Measurements from ENCODE around the gene CTNNB1. TPM values are rescaled to one million over a fixed set of nuclear protein-coding genes. Genes with fewer than 3 reads are reported as not detected.

Gene CTNNB1
- polyA plus RNA-seq, 1 donor (not counting 4 experiments of a cell fraction or from before 2014, with no cell fraction given), result 644 TPM

- H3K4me2 ChIP-seq (ENCODE audit: control insufficient read depth, extremely low read depth, insufficient read depth, low read depth, low read length), result no peak overlapping the region
- no peak overlapping the region for H3K27ac ChIP-seq (ENCODE audit: control insufficient read depth, insufficient read depth, low read length)
- H3K9me3 ChIP-seq (ENCODE audit: control insufficient read depth, low read depth, low read length), result no peaks in the 10 kb centered on the region
- no peak overlapping the region for H2AFZ ChIP-seq (ENCODE audit: control insufficient read depth, low read length)
- peaks cover 2% of the 10 kb centered on the region for H3K4me1 ChIP-seq (ENCODE audit: control insufficient read depth, extremely low read depth, insufficient read depth, low read length)
- H3K79me2 ChIP-seq (ENCODE audit: control insufficient read depth, insufficient read depth, low read length), result peaks cover 14% of the 10 kb centered on the region
- H3K36me3 ChIP-seq (ENCODE audit: control insufficient read depth in 2 of 2, extremely low read depth in 1 of 2, insufficient read depth in 2 of 2, low read length in 2 of 2), result peaks cover 0 to 3% of the 10 kb centered on the region in 2 experiments
- H3K27me3 ChIP-seq (ENCODE audit: control insufficient read depth, extremely low read depth, insufficient read depth, low read length), result peaks cover 4% of the 10 kb centered on the region
- dilution Hi-C loops (cut with MboI; ENCODE audit: extremely low pct_ligation_motif_present, low sequenced_read_pairs), result no loop called here
- FAIRE-seq (no peak), DNase-seq (ENCODE audit: low read depth, low spot score) (no peak)
- H3K4me3 ChIP-seq (ENCODE audit: control insufficient read depth in 2 of 3, extremely low read depth in 1 of 3, insufficient read depth in 2 of 3, low read depth in 1 of 3, low read length in 3 of 3), result no peak overlapping the region
- TF ChIP-seq CTCF (optimal IDR thresholded peaks at IDR 0.05 in 1 of 3, IDR thresholded peaks at IDR 0.05 in 1 of 3, conservative IDR thresholded peaks at IDR 0.05 in 1 of 3; ENCODE audit: extremely low read depth in 1 of 3, insufficient read depth in 2 of 3, low read length in 3 of 3), result no peak
- TF ChIP-seq EZH2 (IDR thresholded peaks at IDR 0.05; ENCODE audit: low read length), result no peak
- no peaks in the 10 kb centered on the region for H3K9me1 ChIP-seq (ENCODE audit: control insufficient read depth, extremely low read depth, insufficient read depth, low read length)
- H3K9ac ChIP-seq (ENCODE audit: control insufficient read depth, extremely low read depth, insufficient read depth, low read length), result no peak overlapping the region
- peaks cover 8% of the 10 kb centered on the region for H4K20me1 ChIP-seq (ENCODE audit: control insufficient read depth, extremely low read depth, insufficient read depth, low read length)
Measured at GRCh38 chr3:41195946-41196345, 3.4 kb upstream of the CTNNB1 start.

GRCh38 chr3:41196499-41197410 lies 2.5 kb upstream of the CTNNB1 start:
- Histone ChIP-seq H4K20me1 (ENCODE audit: control insufficient read depth, extremely low read depth, insufficient read depth, low read length) (peaks cover 10% of the 10 kb centered on the region), H3K27me3 (ENCODE audit: control insufficient read depth, extremely low read depth, insufficient read depth, low read length) (peaks cover 4% of the 10 kb centered on the region), H3K9me3 (ENCODE audit: control insufficient read depth, low read depth, low read length) (no peaks in the 10 kb centered on the region), H3K36me3 (ENCODE audit: control insufficient read depth in 2 of 2, extremely low read depth in 1 of 2, insufficient read depth in 2 of 2, low read length in 2 of 2) (peaks cover 0 to 3% of the 10 kb centered on the region in 2 experiments), H3K9me1 (ENCODE audit: control insufficient read depth, extremely low read depth, insufficient read depth, low read length) (no peaks in the 10 kb centered on the region), H3K4me2 (ENCODE audit: control insufficient read depth, extremely low read depth, insufficient read depth, low read depth, low read length) (no peak overlapping the region), H2AFZ (ENCODE audit: control insufficient read depth, low read length) (no peak overlapping the region), H3K9ac (ENCODE audit: control insufficient read depth, extremely low read depth, insufficient read depth, low read length) (no peak overlapping the region), H3K4me3 (ENCODE audit: control insufficient read depth in 2 of 3, extremely low read depth in 1 of 3, insufficient read depth in 2 of 3, low read depth in 1 of 3, low read length in 3 of 3) (no peak overlapping the region), H3K79me2 (ENCODE audit: control insufficient read depth, insufficient read depth, low read length) (peaks cover 23% of the 10 kb centered on the region), H3K4me1 (ENCODE audit: control insufficient read depth, extremely low read depth, insufficient read depth, low read length) (peaks cover 2% of the 10 kb centered on the region), H3K27ac (ENCODE audit: control insufficient read depth, insufficient read depth, low read length) (no peak overlapping the region)
- no peak for DNase-seq (ENCODE audit: low read depth, low spot score)
- FAIRE-seq, result no peak
- dilution Hi-C loops (cut with MboI; ENCODE audit: extremely low pct_ligation_motif_present, low sequenced_read_pairs), result no loop called here
- TF ChIP-seq EZH2 (IDR thresholded peaks at IDR 0.05; ENCODE audit: low read length) (no peak), CTCF (optimal IDR thresholded peaks at IDR 0.05 in 1 of 3, IDR thresholded peaks at IDR 0.05 in 1 of 3, conservative IDR thresholded peaks at IDR 0.05 in 1 of 3; ENCODE audit: extremely low read depth in 1 of 3, insufficient read depth in 2 of 3, low read length in 3 of 3) (no peak)

All from keratinocyte (primary cell).